Endometrial microvascular endothelial cells (primary cell): ENCODE measurements around the gene OR8D2. TPM values are rescaled to one million over a fixed set of nuclear protein-coding genes. Genes with fewer than 3 reads are reported as not detected.

Source experiments
- in situ Hi-C: cut with HindIII; loops from 2 replicates; pipeline ENCODE4 v1.10.0; 2017; ENCODE audit warnings: low sequenced_read_pairs, low pct_unique_long_range_greater_than_20kb; ENCODE audit errors: inconsistent ontology term
- total RNA-seq: library from RNA; depleted of rRNA; stranded (reverse); fragments of >200 nt; gene quantifications from one replicate; pipeline ENCODE4 v1.2.3, GENCODE V29; 2015; ENCODE audit errors: inconsistent ontology term

OR8D2 gene
- total RNA-seq = not detected

GRCh38 chr11:124320097-124320496, at the start of gene OR8D2:
Gene OR8D2, minus strand, starts transcription at chr11:124320197. Its CDS starts 0 bp downstream, at chr11:124320197.
- in situ Hi-C loops = no loop called here

DNA sequence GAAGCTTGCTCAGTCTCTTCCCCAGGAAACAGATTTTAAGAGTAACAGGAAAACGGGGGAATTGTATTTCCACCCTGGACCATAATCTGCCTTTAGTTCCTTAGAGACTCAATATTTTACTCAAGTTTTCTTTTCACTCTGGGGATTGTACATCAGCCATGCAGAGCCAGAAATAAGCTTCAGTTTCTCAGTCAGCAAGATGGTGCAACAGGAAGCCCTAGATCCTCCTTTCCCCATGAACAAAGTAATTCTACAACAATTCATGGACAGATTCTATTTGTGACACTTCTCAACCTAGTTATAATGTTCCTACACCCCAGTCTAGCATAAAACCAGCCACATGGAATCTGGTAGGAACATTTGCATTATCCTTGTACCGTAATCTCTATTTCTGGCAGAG, 39.6 kb upstream of the OR8D2 start:
- in situ Hi-C loops = no loop called here

- in situ Hi-C loops = no loop called here
Measured at GRCh38 chr11:124346311-124346955, 26.4 kb upstream of the OR8D2 start.

GRCh38 chr11:124344346-124344745, 24.3 kb upstream of the OR8D2 start:
- in situ Hi-C loops = no loop called here

DNA sequence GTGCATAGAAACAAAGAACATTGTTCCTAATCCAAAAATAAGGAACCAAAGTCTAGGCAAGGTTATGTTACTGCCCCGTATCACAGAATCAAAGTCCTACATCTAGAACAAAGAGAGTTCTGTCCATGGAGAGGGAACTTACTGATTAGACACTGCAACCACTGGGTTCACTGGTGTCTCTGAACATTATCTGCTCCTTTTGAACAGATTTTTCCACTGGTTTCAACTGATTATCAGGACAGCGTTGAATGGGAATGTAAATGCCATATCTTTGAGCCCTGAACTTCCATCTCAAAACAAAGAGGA, 20.1 kb upstream of the OR8D2 start:
- in situ Hi-C loops = no loop called here

DNA sequence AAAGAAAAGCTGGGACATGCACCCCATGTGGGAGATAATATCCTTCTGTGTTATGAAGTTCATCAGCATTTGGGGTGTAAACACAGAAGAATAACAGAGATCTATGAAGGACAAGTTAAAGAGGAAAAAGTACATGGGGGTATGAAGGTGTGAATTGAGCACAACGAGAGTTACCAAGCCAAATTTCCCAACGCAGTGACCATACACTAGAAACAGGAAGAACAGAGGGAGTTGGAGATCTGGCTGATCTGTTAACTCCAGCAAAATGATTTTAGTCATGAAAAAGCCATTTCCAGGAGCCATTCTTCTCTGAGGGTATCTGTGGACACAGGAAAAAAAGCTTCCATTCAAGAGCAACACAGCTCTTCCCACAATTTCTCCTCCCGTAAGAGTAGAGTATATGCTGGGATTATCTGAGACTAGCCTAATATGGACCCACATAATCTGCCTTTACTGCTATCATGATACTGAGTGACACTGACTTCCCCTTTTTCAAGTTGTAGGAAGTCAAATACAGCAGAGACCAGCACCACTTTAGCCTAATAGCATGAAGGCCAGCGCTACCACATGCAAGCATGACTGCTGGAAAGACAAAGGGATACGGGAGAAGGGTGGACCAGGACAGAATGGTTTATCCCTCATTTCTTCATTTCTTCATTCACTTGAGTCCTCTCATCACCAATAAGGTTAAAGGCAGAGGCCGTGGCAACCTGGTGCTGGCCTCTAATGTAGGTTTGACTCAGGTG, 19.6 kb upstream of the OR8D2 start:
- in situ Hi-C loops = no loop called here

DNA sequence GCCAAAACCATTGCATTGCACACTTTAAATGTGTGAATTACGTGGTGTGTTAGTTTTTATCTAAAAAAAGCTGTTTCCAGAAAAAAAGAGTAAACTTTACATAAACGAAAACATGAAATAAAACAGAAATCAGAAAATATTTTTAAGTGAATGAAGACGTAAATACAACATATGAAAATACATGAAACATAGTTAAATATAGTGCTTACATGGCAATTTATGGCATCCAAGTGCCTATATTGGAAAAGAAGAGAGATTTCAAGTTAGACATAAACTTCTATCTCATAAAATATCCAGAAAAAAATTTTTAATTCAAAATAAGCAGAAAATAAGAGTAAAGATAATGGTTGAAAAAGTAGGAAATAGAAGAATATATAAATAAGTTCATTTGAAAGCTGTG, 11.9 kb upstream of the OR8D2 start:
- in situ Hi-C loops = no loop called here

- in situ Hi-C loops = no loop called here
Measured at GRCh38 chr11:124329787-124330478, 9.9 kb upstream of the OR8D2 start.

GRCh38 chr11:124327775-124328174, 7.8 kb upstream of the OR8D2 start:
- in situ Hi-C loops = no loop called here

GRCh38 chr11:124322356-124322755, 2.4 kb upstream of the OR8D2 start:
- in situ Hi-C loops = no loop called here

DNA sequence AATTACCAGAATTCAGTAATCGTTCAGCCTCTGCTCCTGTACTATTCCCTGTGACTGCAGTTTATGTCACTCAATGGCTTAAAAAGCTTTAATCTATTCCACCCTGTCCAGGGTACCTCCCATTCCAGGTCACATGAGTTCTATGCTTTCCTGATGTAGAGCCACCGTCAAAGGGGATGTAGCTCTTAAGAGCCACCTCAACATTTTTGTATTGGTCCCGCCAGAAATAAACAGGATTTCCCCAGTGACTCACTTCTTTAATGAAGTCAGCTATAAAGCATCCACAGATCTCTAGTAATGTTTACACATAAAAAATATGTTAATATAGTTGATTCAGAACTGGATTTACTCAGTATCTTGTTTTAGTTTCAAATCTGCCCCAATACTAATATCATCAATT, 4.9 kb downstream of the OR8D2 start:
- in situ Hi-C loops = no loop called here

DNA sequence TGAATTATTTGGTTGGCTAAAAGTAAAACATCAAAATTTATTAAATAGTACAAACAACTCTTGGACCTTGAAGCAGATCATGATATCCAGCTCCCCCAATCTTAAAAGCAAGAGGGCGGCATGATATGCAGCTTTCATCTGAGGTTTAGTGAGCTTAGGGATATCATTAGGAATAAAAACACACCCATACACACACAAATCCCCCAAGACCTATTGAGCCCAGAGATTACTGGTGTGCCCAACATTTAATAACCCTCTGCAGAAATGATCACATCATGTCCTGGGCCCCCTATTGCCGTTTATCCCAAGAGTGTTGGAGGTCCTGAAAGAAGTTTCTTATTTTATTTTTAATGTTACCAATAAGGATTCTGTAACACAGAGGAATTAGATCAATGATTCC, 6.1 kb downstream of the OR8D2 start, which contains the start of gene OR8D1:
OR8D1 (minus strand) TSS at position 101 of the 400 bp plus-strand sequence. CDS start 3,183 bp downstream, outside the sequence.
- in situ Hi-C loops = no loop called here

GRCh38 chr11:124313131-124313530, 6.9 kb downstream of the OR8D2 start:
- in situ Hi-C loops = no loop called here

GRCh38 chr11:124311670-124312069, 8.3 kb downstream of the OR8D2 start:
- in situ Hi-C loops = no loop called here

GRCh38 chr11:124311269-124311668, 8.7 kb downstream of the OR8D2 start:
- in situ Hi-C loops = no loop called here

DNA sequence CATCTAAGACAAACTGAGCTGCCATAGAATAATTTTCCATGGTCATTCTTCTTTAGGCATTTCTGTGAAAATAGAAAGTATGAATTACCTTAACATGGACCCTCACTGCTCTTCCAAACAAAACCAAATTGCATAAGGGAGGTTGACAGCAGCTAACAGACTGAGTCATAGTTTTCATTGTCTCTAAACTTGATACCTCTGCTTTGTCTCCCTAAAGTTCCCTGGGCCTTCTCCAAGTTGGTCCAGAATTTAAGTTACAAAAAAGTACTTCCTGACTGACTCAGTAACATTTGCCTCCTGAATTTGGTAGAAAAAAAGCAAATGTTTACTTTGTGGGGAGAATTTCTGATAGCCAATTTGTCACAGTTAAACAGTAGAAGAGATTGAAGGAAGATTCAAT, 9.3 kb downstream of the OR8D2 start:
- in situ Hi-C loops = no loop called here

- in situ Hi-C loops = no loop called here
Measured at GRCh38 chr11:124307093-124307492, 12.9 kb downstream of the OR8D2 start.

GRCh38 chr11:124302347-124303125, 17.5 kb downstream of the OR8D2 start:
- in situ Hi-C loops = no loop called here

- in situ Hi-C loops = no loop called here
Measured at GRCh38 chr11:124301548-124301947, 18.4 kb downstream of the OR8D2 start.
